Mesodermal cell (in vitro differentiated cells): ENCODE measurements around the gene RETN.

ENCODE experiments used
- H3K27ac ChIP-seq: 2 replicates; pipeline ENCODE4 v1.7.0; 2013; ENCODE audit warnings: mild to moderate bottlenecking, low read depth, low read length, moderate library complexity; ENCODE audit not compliant: severe bottlenecking
- H3K36me3 ChIP-seq: 2 replicates; pipeline ENCODE4 v1.7.1; 2013; ENCODE audit warnings: mild to moderate bottlenecking, low read length, moderate library complexity; ENCODE audit not compliant: control insufficient read depth, insufficient read depth
- H3K4me1 ChIP-seq: one replicate; pipeline ENCODE4 v1.7.1; 2013; ENCODE audit warnings: mild to moderate bottlenecking, low read length; ENCODE audit not compliant: insufficient read depth, control insufficient read depth, poor library complexity, severe bottlenecking
- H3K4me3 ChIP-seq: 2 replicates; pipeline ENCODE4 v1.7.0; 2013; ENCODE audit warnings: low read length, control low read depth, mild to moderate bottlenecking; ENCODE audit not compliant: insufficient read depth, poor library complexity, severe bottlenecking; ENCODE audit errors: extremely low read depth
- H3K9me3 ChIP-seq: 2 replicates; pipeline ENCODE4 v1.7.1; 2013; ENCODE audit warnings: mild to moderate bottlenecking, low read length, moderate library complexity; ENCODE audit not compliant: control insufficient read depth
- WGBS, 2 experiments: methylation state at CpG; one replicate each; pipeline ENCODE4 v1.1.5; 2013; ENCODE audit warnings: missing lambda C conversion rate in 2 of 2; ENCODE audit not compliant: insufficient coverage in 2 of 2; 5-methylcytosine and 5-hydroxymethylcytosine counted together

Gene RETN

DNA sequence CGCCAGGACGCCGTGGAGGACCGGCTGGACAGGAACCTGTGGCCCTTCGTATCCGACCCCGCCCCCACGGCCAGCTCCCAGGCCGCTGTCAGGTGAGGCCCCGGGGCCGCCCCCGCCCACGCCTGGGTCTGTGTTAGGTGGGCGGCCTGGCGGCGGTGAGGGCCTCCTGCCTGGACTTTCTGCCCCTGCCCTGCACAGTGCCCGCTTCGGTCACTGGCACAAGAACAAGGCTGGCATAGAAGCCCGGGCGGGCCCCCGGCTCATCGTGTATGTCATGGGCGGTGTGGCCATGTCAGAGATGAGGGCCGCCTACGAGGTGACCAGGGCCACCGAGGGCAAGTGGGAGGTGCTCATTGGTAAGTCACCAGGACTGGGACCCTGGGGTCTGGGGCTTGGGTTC, 21.7 kb upstream of the RETN start:
- no peaks in the 10 kb centered on the region for H3K36me3 ChIP-seq
- WGBS, 2 experiments, result 90% methylated on average over 21 to 24 of the region's 26 CpGs
- no peak overlapping the region for H3K27ac ChIP-seq
- H3K4me3 ChIP-seq, result no peak overlapping the region
- H3K4me1 ChIP-seq, result no peaks in the 10 kb centered on the region
- no peaks in the 10 kb centered on the region for H3K9me3 ChIP-seq

GRCh38 chr19:7648265-7649014, 20.4 kb upstream of the RETN start:
- H3K36me3 ChIP-seq, result no peaks in the 10 kb centered on the region
- no peaks in the 10 kb centered on the region for H3K9me3 ChIP-seq
- H3K27ac ChIP-seq, result no peak overlapping the region
- no peak overlapping the region for H3K4me3 ChIP-seq
- WGBS, 2 experiments, result 90 to 92% methylated on average over 15 of the region's 15 CpGs
- H3K4me1 ChIP-seq, result no peaks in the 10 kb centered on the region

DNA sequence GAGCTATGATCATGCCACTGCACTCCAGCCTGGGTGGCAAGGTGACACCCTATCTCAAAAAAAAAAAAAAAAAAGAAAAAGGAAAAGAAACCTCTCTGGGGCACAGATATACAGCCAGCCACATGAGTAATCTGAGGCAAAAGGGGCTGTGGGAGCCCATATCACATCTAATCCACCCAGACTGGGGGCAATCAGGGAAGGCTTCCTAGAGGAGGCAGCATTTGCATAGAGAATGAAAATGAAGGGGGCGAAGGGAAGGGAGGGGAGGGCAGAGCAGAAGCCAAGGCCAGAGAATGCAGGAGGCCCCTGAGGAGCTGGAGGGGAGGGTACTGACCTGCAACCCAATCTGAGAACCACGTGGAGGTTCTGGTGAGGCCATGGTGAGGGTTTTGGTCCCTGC, 18.7 kb upstream of the RETN start:
- no peak overlapping the region for H3K4me3 ChIP-seq
- no peaks in the 10 kb centered on the region for H3K9me3 ChIP-seq
- no peaks in the 10 kb centered on the region for H3K4me1 ChIP-seq
- H3K36me3 ChIP-seq, result no peaks in the 10 kb centered on the region
- WGBS, 2 experiments, result 0 to 16% methylated on average over 1 to 2 of the region's 2 CpGs
- no peak overlapping the region for H3K27ac ChIP-seq

GRCh38 chr19:7652061-7652641, 16.7 kb upstream of the RETN start:
- Histone ChIP-seq H3K4me3 (no peak overlapping the region), H3K36me3 (no peaks in the 10 kb centered on the region), H3K4me1 (no peaks in the 10 kb centered on the region), H3K9me3 (no peaks in the 10 kb centered on the region), H3K27ac (no peak overlapping the region)
- WGBS, 2 experiments, result 10 to 11% methylated on average over 23 of the region's 28 CpGs

DNA sequence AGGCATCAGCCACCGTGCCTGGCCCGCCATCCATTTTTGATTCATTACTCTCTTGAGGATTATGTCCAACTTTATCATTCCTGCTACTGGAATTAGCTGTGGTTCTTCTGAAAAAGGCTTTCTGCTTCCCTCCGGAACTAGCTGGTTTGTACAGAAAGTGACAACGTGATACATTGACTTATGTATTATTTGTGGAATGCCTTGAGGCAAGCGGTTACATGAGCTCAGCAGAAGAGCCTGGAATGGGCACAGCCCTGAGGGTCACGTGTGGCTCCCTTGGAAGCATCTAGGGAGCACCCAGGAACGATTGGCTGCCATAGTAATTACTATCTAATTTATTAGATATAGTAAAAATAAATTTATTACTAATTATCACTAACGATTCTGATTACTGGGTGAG, 14.4 kb upstream of the RETN start:
- Histone ChIP-seq H3K27ac (no peak overlapping the region), H3K9me3 (no peaks in the 10 kb centered on the region), H3K4me3 (no peak overlapping the region), H3K4me1 (no peaks in the 10 kb centered on the region), H3K36me3 (no peaks in the 10 kb centered on the region)
- 71 to 78% methylated on average over 4 to 6 of the region's 8 CpGs for WGBS, 2 experiments

- H3K4me1 ChIP-seq, result no peaks in the 10 kb centered on the region
- H3K36me3 ChIP-seq, result no peaks in the 10 kb centered on the region
- no peak overlapping the region for H3K27ac ChIP-seq
- no peaks in the 10 kb centered on the region for H3K9me3 ChIP-seq
- 79 to 81% methylated on average over 8 of the region's 8 CpGs for WGBS, 2 experiments
- H3K4me3 ChIP-seq, result no peak overlapping the region
Measured at GRCh38 chr19:7655581-7655980, 13.3 kb upstream of the RETN start.

GRCh38 chr19:7657131-7657751, 11.6 kb upstream of the RETN start:
- H3K4me1 ChIP-seq, result no peaks in the 10 kb centered on the region
- WGBS, 2 experiments, result 68 to 74% methylated on average over 5 to 11 of the region's 14 CpGs
- no peak overlapping the region for H3K4me3 ChIP-seq
- no peaks in the 10 kb centered on the region for H3K36me3 ChIP-seq
- H3K27ac ChIP-seq, result no peak overlapping the region
- no peaks in the 10 kb centered on the region for H3K9me3 ChIP-seq

DNA sequence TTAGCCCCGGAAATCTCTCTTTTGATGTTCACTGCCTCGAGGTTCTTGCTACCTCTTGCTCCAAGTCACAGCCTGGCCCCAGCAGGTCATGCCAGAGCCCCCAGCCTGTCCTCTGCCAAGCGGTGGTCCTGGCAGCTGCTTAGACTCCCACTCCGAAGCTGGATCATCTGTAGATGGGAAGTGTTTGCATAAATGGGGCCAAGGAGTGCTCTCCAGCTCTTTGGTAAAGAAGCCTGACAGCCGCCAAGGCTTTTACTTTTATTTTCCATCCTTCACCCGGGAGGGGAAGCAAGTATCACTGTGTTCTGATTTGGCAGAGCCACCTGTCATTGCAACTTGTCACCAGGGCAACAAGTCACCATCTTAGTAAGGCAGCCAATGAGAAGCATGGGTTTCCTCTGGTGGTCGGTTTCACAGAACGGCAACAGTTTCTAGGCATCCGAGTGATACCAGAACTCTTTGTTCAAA, 10.6 kb upstream of the RETN start:
- no peak overlapping the region for H3K4me3 ChIP-seq
- 30 to 51% methylated on average over 4 to 9 of the region's 9 CpGs for WGBS, 2 experiments
- H3K27ac ChIP-seq, result no peak overlapping the region
- no peaks in the 10 kb centered on the region for H3K9me3 ChIP-seq
- no peaks in the 10 kb centered on the region for H3K36me3 ChIP-seq
- H3K4me1 ChIP-seq, result no peaks in the 10 kb centered on the region

DNA sequence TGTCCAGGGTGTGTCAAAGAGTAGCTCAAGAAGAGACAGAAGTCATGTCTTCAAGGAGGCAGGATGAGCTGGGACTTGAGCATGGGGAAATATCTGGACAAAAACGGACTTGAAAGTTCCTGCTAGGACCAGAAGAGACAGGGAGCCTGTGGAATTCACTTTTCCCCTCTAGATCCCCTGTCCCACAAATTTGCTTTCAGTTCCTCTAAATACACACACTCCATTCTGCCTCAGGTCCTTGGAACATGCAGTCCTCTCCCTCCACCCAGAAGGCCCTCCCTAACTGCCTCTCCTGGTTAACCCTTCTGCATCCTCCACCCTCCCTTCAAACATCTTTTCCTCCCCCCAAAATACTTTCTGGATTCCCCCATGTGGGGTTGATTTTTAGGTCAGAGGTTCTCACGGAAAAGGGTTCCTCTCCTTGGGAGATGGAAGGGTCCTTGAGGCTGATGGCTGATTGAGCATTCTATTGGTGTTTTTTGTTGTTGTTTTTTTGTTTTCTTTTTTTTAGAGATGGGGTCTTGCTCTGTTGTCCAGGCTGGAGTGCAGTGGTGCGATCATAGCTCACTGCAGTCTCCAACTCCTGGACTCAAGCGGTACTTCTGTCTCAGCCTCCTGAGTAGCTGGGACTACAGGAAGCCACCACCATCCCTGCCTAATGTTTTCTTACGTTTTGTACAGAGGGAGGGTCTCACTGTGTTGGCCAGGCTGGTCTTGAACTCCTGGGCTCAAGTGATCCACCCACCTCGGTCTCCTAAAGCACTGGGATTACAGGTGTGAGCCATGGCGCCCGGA, 6.9 kb upstream of the RETN start:
- Histone ChIP-seq H3K4me1 (no peaks in the 10 kb centered on the region), H3K9me3 (no peaks in the 10 kb centered on the region), H3K4me3 (no peak overlapping the region), H3K27ac (no peak overlapping the region), H3K36me3 (no peaks in the 10 kb centered on the region)
- WGBS, 2 experiments, result 70 to 80% methylated on average over 3 to 5 of the region's 8 CpGs

DNA sequence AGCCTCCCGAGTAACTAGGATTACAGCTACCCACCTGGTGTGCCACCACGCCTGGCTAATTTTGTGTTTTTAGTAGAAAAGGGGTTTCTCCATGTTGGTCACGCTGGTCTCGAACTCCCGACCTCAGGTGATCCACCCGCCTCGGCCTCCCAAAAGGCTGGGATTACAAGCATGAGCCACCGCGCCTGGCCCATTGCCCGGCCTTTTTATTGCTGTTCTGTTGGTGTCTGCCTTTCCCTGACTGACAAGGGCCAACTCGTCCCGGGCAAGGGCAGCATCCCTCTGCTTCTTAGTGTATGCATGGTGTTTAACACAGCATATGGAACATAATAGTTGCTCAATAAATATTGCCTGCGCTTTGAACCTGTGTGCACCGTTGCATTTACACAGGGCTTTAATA, 6.2 kb upstream of the RETN start:
- H3K4me3 ChIP-seq, result no peak overlapping the region
- no peaks in the 10 kb centered on the region for H3K4me1 ChIP-seq
- no peak overlapping the region for H3K27ac ChIP-seq
- WGBS, 2 experiments, result 86 to 91% methylated on average over 9 to 11 of the region's 14 CpGs
- H3K9me3 ChIP-seq, result no peaks in the 10 kb centered on the region
- no peaks in the 10 kb centered on the region for H3K36me3 ChIP-seq
